Fibroblast of mammary gland (primary cell): ENCODE results near the gene TKTL1.
"Not testable (repeated sequence)": the region's sequence is repeated elsewhere in the genome, so short reads cannot be mapped to it uniquely, and the experiment has no call there.

ENCODE experiments used
- DNase-seq: peaks from one replicate; pipeline ENCODE4 v3.0.0-alpha.2; 2010; ENCODE audit warnings: low read depth
- H3K4me3 ChIP-seq: 2 replicates; pipeline ENCODE4 v1.5.1; 2011; ENCODE audit warnings: low read depth, mild to moderate bottlenecking, low read length, moderate library complexity; ENCODE audit not compliant: control insufficient read depth
- CTCF ChIP-seq: conservative IDR thresholded peaks from 2 replicates; pipeline ENCODE4 v1.5.1; 2011; ENCODE audit warnings: low read depth, low read length, inconsistent platforms; ENCODE audit not compliant: control insufficient read depth, insufficient read depth

The TKTL1 gene

GRCh38 chrX:154333837-154334271, 38.3 kb downstream of the TKTL1 start:
- DNase-seq = no peak
- H3K4me3 ChIP-seq = no peak overlapping the region
- TF ChIP-seq CTCF = no peak

DNA sequence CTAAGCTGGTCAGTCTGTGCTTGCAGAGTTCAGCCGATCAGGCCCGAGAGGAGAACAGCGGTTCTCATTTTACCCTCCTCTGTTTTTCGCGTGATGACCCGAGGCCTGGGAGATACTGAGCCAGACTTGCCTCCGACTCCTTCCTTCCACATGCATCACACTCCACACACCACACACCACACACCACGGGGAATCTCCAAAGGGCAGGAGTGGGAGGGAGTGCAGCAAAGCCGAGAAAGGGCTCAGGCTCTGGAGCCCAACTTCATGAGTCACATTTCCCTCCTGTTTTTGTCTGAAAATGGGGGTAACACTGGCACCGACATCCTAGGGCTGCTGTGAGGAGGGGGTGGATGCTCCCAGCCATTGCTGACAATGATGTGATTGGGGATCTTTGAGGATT, 38.9 kb downstream of the TKTL1 start:
- TF ChIP-seq CTCF = no peak
- no peak for DNase-seq
- H3K4me3 ChIP-seq = no peak overlapping the region

DNA sequence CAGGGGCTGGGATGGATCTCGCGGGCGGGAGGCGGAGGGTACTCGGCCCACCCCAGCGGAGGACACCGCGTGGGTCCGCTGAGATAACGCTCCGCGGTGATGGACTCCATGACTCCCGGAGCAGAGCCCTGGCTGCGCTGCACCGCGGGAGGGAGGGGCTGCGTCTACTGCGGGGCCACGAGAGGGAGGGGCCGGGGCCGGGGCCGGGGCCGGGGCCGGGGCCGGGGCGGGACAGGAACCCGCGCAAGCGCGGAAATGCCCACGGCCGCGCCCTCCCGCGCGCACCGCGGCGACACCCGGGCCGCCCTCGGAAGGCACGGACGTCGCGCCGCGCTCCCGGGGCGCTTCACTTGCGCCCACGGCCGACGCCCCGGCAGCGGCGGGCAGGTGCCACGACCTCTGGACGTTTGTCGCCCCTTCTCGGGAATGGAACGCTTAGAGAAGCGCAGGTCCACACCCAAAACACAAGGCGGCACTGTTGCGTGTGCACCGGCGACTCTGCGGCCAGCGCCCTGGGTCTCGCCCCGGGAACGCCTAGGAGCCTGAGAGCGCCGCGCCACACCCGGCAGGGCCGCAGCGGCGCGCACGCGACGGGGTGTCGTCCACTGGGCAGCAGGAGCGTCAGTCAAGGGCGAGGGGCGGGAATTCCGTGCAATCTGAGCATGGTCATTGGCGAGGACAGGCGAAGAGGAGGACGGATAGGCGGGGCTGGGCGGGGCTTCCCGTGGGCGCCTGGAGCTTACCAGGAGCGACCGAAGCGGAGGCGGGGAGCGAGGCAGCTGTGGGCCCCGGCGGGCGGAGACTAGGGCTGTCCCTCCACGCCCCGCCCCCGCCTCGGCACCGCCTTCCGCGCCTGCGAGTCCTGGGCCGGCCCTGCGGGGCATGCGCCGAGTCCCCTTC, 46.1 kb downstream of the TKTL1 start:
- not testable (repeated sequence) for H3K4me3 ChIP-seq, DNase-seq

- H3K4me3 ChIP-seq, DNase-seq: not testable (repeated sequence)
These were observed 47.5 kb downstream of the TKTL1 start for GRCh38 chrX:154343063-154343462.

DNA sequence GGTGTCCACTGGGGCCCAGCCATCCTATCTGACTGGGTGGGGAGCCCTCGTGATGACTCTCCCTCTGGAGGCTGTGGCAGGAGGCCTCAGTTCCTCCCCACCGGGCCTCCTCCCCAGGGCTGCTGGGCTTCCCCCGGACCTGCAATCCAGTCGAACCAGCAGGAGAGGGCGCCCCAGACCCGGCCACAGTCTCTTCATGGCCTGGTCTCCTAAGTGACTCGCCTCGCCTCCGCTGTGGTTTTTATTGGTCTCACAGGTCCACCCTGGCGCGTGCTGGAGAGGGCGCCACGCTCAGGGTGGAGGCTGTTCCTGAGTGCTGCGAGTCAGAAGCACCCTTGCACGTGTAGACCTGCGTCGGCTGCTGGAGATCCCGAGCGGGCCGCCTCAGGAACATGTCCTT, 48.0 kb downstream of the TKTL1 start:
- H3K4me3 ChIP-seq, DNase-seq: not testable (repeated sequence)

- no peak overlapping the region for H3K4me3 ChIP-seq
- DNase-seq = peak; percentile 34
- TF ChIP-seq CTCF = no peak
These were observed 52.5 kb downstream of the TKTL1 start for GRCh38 chrX:154348114-154348531.

DNA sequence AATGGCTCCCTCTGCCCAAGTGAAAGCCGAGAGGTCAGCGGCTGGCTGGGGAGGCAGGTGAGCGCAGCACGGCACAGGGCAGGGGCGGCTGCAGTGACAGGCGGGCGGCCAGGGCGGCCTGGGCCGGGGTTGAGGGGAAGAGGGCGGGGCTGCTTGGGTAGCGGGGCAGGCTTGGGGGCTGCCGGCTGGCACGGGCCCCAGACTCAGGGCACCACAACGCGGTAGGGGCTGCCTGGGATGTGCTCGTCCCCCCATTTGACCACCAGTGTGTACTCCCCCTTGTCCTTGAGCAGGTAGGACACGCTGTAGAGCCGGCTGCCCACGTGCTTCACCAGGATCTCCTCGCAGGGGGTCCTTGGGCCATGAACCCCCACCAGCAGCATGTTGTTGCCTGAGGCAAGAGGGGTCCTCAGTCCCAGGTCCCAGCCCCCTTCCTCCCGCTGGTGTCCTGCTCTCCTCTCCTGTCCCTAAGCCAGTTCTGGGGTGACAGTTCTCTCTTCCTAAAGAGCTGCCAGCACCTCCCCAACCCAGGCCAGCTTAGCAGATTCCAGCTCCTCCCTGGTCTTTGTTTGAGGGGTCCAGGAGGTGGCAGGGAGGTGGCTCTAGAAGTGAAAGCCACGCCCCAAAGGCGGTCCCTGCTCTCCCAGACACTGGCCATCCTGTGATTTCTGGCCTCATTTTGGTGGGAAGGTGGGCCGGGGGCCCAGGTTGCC, 53.2 kb downstream of the TKTL1 start:
- no peak for TF ChIP-seq CTCF
- no peak for DNase-seq
- no peak overlapping the region for H3K4me3 ChIP-seq

GRCh38 chrX:154349359-154349935, 53.9 kb downstream of the TKTL1 start:
- DNase-seq = no peak
- H3K4me3 ChIP-seq = no peak overlapping the region
- no peak for TF ChIP-seq CTCF
